T-helper 22 cell (primary cell): ENCODE measurements around the gene LGALS9.

Experiments used
- DNase-seq: peaks from one replicate; pipeline ENCODE4 v3.0.0-alpha.2; 2020; ENCODE audit warnings: low read depth

Gene LGALS9

DNA sequence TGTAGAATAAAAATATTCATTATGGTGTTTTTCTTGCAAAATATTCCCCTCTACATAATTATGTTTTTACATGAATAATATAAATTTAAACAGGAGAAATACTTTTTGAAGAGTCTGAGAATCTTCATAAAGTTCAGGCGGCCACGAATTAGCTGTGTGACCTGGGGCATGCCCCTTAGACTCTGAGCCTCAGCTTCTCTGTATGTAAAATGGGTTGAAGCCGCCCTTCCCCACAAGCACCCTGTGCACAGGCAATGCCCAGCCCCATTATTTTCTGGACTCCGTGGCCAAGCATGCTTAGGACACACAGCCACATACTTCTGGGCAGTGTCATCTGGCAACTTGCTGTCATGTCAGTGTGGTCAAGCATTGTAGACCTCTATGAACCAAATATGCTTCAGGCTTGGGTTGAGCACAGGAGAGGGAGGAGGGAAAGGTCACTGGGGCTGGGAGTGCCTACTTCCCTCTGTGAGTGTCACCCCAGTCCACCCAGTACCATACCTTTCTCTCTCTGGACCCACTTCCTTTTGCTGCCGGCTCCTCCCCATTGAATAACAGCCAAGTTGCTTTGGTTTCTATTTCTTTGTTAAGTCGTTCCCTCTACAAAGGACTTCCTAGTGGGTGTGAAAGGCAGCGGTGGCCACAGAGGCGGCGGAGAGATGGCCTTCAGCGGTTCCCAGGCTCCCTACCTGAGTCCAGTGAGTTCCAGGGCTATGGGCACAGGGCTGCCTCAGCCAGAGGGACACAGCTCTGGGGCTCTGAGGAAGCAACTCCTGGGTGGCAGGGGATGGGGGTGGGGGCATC, at the start of gene LGALS9:
LGALS9 (plus strand) TSS at position 582 of the 804 bp plus-strand sequence; CDS start at position 660, 78 bp downstream.
- DNase-seq, result no peak

DNA sequence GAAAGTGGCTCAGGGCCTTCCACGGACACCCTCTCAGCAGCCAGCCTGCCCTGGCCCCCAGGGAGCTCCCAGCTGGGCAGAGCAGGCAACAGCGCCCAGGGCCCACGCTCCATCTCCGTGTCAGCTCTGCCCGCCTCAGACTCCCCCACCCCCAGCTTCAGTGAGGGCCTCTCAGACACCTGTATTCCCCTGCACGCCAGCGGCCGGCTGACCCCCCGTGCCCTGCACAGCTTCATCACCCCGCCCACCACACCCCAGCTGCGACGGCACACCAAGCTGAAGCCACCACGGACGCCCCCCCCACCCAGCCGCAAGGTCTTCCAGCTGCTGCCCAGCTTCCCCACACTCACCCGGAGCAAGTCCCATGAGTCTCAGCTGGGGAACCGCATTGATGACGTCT, 48.3 kb upstream of the LGALS9 start:
- no peak for DNase-seq

DNA sequence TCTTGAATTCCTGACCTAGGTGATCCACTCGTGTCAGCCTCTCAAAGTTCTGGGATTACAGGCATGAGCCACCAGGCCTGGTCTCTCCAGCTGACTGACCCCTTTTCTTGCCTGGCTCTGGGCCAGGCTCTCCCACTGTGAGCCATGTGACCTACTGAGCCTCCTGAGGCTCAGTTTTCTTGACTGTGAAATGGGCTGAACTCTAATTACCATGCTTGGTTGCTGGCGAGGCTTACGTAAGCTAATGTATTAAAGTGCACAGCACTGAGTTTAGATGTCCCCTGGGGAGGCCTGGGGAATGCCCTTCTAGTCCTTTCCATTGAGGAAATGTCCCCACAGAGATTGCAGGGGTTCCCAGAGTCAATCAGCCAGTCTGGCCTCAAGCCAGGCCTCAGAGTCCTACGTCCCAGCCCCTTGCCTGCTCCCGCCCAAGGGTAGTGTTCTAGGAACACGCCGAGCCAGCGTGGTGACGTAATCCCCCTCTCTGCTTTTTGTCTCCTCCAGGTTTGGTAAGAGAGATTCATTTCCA, 45.8 kb upstream of the LGALS9 start:
- no peak for DNase-seq

DNA sequence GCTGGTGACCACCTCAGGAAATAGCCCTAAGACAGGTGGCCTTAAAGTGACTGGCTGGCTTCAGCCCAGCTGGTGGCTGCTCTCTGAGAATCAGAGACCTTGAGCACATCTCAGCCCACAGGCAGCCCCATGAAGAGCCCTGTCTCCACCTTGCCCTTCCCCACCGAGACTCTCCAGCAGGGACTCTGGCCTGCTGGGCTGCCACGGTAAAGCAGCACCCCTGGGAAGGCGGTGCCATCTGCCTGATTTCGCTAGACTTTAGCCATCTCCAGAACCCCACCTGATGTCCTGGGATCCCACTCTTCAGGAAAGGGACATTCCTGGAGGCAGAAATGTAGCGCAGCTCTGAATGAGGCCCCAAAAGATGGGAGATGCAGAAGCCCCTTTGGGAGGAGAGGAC, 45.2 kb upstream of the LGALS9 start:
- DNase-seq, result no peak

DNA sequence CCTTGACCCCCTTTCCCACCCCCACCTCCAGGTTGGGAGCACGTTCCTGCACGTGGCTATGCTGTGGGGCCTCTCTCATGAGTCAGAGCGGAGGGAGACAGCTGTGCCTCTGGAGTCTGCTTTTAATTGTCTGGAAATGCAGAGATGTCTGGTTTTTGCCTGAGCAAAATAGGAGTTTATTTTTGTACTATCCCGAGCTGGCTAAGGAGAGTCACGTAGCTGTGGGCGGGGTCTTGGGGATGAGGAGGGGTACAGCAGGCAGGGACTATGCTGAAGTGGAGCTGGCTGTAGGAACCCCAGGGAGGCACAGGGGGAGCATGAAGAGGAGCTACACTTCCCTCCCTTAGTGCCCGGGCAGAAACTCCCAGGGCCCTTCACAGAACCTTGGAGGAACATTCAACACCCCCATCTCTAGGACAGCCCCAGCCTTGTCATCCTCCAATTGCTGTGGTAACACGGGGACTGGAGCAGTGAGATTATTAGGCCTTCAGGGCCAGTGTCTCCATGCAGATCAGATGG, 44.7 kb upstream of the LGALS9 start:
- no peak for DNase-seq

DNA sequence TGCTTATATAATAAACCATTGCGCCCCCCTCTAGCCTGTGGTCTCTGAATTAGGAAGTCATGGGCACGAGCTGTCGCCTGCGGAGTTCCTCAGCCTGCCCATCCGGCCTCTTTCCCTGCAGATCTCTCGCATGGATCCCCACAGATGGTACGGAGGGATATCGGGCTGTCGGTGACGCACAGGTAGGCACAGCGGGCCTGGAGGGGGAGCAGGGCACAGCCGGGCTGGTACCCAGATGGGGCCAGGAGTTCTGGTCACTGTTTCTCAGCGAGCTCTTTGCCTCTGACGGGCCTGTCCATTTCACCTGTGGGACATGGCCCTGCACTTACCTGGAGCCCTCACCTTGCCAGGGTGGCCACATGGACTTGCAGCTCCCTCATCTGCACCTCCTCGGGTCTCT, 42.6 kb upstream of the LGALS9 start:
- no peak for DNase-seq

DNA sequence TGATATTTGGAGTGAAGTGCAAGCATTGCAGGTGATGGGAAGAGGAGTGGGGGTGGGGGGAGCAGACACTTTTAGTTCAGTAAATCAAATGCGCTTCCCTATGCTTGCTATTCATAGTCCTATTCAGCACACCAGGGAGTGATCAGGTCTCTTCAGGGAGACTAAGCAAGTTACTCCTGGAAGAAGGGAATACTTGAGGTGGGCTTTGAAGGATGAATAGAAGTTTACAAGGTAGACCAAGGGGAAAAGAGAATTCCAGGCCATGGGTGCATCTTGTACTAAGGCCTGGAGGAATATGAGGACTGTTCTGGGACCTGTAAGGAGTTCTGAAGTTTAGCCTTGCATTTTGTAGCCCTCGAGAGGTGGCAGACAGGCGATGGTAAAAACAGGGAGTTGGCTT, 40.1 kb upstream of the LGALS9 start:
- DNase-seq, result no peak

DNA sequence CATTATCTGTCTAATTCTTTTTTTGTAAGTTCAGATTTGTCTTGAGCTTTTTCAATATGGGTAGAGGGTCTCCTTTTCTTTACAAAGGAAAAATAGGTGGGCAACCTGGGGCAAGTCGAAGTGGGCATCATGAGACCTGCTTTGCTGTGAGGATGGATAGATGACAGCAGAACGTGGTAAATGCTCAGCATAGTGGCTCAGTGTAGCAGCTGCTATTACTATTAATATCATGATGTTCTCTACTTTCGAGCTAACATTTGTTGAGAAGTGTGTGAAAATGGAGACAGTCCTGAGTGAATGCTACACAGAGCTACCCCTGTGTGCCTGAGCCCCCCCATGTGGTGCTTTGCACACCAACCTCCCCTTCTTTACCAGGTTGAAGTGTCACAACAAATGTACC, 39.0 kb upstream of the LGALS9 start:
- DNase-seq, result no peak

DNA sequence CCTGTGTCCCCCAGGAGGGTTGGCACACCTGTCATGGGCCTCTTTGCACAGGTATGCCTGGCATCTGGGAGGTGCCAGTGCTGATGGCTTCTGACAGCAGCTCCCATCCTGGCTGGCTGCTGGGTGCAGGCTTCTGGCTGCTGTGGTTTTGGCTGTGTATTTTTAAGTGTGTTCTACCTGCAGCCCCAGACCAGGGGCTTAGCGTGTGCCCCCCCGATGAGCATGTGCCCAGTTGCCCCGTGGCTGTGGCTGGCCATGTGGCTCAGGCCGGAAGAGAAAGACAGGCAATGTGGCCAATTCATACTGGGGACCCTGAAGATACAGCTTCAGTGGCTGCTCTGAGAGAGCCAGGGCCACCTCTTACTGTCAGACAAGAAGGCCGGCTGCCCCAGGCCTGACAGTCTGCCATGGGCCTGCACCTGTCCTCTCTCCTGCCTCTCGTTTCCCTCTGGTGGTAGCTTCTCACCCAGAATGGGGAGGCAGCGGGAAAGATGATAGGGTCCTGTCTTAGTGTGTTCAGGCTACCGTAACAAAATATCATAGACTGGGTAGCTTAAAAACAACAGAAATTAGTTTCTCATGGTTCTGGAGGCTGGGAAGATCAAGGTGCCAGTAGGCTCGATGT, 37.6 kb upstream of the LGALS9 start:
- no peak for DNase-seq

DNA sequence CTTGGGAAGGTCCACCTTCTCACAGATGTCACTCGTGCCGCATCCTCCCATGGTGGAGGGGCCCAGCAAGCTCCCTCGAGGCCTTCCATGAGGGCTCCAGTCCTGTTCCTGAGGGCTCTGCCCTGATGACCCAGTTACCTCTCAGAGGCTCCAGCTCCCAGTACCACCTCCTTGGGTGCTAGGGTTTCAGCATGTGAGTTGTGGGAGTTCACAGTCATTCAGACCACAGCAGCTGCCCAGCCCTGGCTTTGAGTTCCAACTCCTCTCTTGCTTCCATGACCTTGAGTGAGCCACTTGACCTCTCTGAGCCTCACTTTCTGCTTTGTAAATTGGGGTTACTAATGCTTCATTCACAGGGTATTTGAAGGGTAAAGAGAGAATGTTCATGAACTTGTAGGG, 37.1 kb upstream of the LGALS9 start:
- DNase-seq, result no peak

DNA sequence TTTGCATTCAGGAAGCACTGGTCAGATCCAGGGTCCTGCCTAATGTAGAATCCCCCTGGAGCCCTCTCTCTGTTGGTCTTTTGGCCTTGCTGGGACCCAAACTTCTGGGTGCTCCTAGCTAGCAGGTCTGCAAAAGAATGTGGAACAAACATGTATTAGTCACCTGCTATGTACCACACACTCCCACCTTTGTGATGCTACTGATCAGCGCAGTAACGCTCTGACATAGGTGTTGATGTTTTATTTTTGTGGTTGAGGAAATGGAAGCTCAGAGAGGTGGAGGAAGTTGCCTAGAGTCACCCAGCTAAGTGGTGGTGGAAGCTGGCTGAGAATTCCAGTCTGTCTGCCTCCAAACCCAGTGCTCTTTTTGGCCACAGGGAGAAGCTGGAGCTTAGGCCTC, 35.8 kb upstream of the LGALS9 start:
- no peak for DNase-seq

DNA sequence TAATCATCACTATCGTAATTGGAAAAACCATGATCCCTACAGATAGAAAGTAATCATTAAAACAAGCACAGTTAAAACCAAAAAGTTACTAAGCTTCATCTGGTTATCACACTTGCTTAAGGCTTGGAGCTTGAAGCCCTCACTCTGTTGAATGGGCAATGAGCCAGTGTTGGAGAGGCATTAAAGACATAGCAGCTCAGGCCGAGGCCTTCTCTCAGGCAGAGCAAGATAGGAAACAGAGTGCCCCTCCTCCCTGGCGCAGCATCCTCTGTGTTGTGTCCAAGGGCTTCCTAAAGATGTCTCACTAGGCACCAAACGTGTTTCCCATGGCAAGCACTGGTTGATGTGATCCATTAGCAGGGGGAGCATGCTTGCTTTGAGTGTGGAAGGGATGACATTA, 34.9 kb upstream of the LGALS9 start:
- no peak for DNase-seq

DNA sequence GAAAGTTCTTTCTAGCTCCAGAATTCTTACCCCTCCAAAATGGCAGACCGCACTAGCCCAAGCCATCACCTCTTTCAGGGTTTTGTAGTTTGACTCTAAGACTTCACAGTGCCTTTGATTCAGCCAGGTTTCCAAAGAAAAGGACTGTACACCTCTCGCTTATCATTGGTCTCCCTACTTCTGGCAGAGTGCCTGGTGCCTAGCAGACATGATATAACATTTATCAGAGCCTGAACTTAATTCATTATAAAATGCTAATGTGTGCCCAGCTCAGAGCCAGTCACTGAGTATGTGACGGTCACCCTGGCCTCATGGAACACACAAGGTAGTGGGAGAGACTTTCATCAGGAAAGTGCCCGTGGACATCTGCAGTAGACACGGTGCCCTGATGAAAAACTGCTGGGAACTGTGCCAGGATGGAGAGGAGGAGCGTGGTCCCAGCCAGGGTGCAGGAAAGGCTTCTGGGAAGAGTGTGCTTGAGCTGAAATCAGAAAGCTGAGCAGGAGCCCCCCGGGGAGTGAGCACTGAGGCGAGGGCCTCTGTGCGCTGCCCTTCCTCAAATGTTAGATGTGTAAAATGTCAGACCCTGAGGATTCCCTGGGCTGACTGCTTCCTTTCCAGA, 34.3 kb upstream of the LGALS9 start:
- no peak for DNase-seq

DNA sequence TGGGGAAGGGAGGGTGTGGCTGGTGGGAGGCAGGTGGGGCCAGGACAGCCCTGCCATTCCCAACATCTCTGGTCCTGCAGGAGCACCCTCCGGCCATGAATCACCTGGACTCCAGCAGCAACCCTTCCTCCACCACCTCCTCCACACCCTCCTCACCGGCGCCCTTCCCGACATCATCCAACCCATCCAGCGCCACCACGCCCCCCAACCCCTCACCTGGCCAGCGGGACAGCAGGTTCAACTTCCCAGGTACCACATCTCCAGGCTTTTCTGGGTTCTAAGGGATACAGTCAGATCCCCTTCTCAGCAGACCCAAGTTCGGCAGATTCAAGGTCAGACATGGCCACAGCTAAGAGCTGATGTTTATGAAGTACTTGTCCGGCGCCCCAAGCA, 33.8 kb upstream of the LGALS9 start:
- DNase-seq, result no peak

DNA sequence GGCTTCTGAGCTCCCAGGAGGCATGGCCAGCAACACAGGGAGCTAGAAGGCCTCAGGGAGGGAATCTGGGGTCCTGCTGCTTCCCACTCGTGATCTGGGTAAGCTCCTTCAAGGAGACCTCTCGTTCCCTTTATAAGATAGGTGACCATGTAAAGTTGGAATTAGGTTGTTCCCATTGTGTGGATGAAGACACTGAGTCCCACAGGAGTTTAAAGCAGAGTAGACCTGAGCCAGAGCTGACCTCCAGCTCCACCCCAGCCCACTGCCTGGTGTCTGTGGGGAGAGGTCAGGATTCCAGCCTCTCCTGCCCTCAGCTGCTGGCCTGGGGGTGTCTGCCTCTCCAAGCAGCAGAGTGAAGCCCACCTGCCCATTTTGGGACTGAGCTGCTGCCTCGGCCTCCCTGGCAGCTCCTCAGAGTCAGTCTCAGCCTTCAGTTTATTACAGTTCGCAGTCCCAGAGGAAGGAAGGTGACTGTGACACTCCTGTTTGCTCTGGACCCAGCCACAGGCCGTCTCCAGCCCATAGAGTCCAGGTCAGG, 33.1 kb upstream of the LGALS9 start:
- DNase-seq, result no peak

DNA sequence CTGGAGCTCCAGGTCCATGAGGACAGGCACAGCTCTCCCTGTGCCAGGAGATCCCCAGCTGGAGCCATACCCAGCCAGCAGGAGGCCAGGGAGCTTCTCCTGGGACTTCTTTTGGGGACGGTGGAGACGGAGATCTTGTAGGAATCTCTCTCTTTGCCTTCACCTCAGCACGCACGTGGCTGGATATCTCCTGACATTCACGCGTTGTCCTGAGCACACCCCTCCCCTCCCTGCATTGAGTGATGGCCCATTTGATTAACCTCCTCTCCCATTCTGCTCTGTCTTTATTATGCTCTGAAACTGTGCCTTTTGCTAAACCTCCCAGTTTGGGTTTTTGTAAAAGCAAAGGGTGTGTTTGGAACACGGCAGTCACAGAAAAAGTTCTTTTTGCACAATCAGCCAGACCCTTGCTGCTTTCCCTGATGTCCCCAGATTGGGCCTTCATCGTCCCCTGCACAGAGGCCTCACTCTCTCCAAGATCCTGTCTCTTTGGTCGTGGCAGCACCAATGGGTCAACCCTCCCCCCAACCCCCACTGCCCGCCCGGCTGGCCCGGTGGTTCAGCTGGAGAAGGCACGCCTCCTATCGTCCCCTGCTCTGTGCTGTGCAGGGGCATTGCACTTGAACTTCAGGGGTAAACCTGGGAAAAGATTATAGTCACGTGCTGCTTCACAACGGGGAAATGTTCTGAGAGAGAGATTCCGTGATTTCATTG, 32.5 kb upstream of the LGALS9 start:
- DNase-seq, result no peak

DNA sequence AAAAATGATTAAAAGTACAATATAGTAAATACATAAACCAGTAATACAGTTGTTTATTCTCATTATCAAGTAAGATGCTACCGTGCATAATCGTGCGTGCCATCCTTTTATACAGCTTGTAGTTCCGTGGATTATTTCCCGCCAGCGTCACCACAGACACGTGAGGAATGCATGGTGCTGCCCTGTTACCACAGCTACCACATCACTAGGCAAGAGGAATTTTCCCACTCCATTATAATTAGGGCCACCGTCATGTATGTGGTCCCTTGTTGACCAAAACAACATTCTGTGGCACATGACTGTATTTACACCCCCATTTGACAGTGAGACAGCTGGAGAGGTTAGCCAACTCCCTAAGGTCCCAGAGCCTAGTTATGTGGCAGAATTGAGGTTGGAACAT, 30.5 kb upstream of the LGALS9 start:
- no peak for DNase-seq

DNA sequence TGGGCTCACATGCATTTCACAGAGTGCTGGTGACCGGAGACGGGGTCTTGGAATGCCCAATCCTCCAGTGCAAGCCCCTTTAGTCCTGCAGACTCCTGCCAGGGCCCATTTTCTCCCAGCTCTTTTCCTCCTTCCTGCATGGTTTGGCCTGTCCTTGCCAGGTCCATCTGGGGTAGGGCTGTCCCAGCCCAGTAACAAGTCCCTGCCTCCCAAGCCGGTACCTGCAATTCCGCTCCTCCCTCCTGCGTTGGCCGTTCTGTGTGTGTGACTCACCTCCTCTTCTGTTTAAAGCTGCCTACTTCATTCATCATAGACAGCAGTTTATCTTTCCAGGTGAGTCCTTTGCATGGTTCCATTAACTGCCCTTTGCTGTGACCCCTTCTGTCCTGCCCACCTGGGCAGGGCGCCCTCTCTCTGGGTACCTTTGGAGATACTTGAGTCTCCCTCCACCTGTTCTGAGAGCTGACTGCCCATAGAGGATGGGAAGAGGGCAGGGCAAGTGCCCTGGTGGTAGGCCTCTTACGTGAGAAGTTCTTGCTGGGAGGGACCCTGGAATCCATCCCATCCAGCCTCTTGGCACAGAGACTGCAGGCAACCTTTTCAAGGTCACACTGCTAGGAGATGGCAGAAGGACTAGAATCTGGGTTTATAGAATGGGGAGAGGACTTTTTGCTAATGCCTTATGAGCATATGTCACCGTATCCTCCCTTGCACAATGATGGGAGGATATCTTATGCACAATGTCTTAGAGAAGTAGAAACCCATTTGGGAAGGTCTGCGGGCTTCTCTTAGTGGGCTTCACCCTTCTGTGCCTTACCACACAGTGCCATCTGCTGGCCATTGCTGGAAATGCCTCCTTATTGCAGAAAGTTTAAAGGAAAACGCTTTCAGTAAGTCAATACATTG, 29.7 kb upstream of the LGALS9 start:
- peak; percentile 26 for DNase-seq

DNA sequence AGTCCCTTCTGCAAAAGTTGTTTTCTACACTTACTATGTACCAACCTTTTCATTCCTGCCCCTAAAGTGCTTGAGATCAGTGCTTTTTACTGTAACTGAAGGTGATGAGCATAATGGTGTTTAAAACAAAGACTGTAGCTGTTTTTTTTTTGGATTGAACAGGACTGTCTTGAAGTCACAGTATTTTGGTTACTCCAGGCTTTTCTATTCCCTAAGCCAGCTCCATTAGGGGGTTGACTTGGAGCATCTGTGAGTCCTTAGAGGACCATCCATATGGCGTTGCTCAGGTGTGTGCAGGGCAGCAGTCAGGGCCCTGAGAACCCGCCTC, 29.0 kb upstream of the LGALS9 start:
- DNase-seq, result no peak

DNA sequence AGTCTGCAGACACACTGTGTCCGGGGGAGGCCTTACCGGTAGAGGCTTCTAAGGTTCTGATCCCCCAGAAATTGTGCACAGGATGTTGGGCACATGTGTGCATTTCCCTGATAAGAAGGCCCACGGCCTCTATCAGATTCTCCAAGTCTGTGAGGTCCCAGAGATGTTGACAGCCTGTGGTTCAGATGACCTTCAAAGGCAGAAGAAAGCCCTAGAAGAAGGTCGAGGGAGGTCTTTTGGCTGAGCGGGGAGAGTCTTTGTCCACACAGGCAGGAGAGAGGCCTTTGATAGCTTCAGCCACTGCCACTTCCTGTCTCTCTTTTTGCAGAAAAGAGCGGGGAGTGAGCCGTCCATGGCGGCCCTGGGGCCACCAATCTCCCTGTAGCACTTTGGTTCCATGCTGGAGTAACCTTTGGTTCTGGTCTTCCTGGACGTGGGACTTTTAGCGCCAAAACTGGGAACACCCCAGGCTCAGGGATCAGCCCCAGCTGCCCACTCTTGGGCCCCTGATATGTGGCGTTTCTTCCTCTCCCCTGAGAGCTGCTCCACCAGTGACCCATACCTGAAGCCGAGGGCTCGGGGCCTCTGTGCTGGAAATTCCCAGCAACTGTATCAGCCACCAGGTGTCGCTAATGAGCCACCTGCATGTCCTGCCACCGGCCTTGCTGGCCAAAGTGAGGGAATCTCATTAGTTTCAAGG, 28.1 kb upstream of the LGALS9 start:
- DNase-seq, result peak; percentile 38

DNA sequence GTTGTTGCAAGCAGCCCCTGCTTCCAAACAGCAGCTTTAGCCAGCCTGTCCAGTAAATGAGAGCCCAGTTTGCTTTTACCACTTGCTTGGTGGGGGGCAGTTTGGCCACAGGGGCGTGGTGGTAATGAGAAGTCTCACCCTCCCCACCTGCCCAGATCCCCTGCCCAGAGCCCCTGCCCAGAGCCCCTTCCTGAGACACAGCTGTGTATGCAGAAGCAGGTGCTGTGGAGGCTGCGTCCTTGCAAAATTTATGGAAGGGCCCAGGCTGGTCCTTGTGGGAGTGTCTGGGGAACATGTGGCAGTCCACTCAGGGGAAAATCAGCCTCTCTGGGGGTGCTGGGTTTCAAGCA, 27.6 kb upstream of the LGALS9 start:
- DNase-seq, result no peak
